Measurements from ENCODE around the gene IQSEC3.
"Not testable (repeated sequence)": the region's sequence is repeated elsewhere in the genome, so short reads cannot be mapped to it uniquely, and the experiment has no call there.

Gene IQSEC3

GRCh38 chr12:115518-115917, 49.0 kb downstream of the IQSEC3 start:
- FAIRE-seq = no peak

GRCh38 chr12:115960-116915, 49.7 kb downstream of the IQSEC3 start:
- FAIRE-seq = no peak

DNA sequence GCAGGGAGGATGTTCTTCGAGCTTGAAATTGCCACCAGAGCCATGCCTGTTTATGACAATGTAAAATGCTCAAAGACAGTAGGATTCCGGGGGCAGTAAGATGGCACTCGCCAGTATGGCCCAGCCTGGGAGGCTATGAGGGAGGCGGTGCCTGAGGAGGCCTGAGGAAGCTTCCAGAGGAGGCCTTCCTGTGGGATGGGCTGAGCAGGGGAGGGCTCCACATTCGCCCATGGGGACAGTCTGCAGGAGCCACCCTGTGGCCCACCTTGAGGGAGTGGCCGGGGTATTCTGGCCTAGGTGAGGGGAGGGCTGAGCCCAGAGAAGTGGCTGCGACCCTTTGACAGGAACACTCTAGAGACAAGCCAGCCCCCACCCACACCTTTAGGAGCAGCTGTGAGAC, 50.7 kb downstream of the IQSEC3 start:
- no peak for FAIRE-seq

- FAIRE-seq = no peak
These were observed 51.3 kb downstream of the IQSEC3 start for GRCh38 chr12:117816-118345.

GRCh38 chr12:118591-118990, 52.0 kb downstream of the IQSEC3 start:
- FAIRE-seq = no peak

DNA sequence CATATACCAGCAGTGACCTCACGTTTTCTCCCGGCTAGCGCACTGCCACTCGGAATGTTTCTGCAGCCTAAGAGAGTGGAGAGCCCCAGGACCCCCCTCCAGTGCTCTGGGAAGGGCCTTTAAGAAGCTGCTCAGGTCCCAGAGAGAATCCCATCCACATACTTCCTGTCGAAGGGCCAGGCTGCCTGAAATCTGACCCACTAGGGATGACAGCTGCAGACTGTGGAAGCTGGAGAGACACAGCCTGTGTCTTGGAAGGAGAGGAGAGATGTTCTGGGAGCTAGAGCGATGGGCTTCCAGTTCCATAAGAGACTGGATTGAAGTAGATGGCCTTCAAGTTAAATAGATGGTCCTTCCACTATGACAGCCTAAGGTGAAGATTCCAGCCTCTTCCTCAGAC, 54.4 kb downstream of the IQSEC3 start:
- no peak for FAIRE-seq

DNA sequence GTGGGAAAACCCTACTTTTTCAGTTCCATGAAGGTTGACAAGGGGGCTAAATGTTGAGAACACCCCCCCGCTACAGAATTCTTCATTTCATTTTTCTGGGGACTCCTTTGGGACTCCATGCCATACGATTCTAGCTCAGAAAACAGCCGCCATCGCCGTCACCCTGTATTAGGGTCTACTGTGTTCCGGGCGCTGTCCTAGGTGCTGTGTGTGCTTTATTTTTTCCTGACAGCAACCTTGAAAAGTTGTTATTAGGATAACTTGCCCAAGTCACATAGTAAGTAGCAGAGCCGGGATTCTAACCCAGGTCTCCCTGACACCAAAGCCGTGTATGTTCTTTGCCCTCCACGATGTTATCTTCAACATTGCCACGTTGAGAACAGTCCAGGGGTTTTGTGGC, 55.1 kb downstream of the IQSEC3 start:
- no peak for FAIRE-seq

GRCh38 chr12:125075-125474, 58.5 kb downstream of the IQSEC3 start:
- no peak for FAIRE-seq

DNA sequence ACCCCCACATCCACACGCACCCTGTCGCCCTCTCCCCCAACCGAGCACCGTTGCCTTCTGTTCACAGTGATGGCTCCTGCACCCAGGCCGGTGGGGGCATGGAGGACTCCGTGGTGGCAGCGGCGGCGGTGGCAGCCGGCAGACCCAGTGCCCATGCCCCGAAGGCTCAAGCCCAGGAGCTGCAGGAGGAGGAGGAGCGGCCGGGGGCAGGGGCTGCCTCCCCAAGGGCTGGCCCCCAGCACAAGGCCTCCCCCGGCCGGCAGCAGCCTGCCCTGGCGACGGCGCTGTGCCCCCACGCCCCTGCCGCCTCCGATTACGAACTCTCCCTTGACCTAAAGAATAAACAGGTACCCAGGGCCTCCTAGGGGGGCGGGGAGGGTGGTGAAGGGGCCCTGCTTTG, 59.0 kb downstream of the IQSEC3 start:
- FAIRE-seq = no peak

GRCh38 chr12:128079-128478, 61.5 kb downstream of the IQSEC3 start:
- FAIRE-seq = no peak

- FAIRE-seq = no peak
These were observed 62.4 kb downstream of the IQSEC3 start for GRCh38 chr12:129001-129400.

GRCh38 chr12:130519-130918, 64.0 kb downstream of the IQSEC3 start:
- FAIRE-seq = no peak

DNA sequence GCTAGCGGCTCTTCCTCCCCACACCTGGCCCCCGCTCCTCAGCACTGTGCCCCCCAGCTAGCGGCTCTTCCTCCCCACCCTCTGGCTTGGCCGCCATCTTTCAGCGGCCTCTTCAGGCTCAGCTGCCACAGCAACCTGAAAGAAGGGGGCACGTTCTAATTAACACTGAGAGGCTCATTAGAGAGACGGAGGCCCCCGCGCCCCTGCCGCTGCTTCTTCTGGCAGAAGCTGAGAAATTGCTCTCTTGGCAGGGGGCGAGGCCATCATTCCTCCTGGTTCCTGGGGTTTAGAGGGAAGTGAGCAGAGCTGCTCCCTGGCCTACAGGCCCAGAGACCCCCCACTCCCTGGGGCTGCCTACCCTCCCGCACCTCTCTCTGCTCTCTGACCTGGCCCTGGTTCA, 64.4 kb downstream of the IQSEC3 start:
- FAIRE-seq = no peak

GRCh38 chr12:131732-132495, 65.3 kb downstream of the IQSEC3 start:
- no peak for FAIRE-seq

GRCh38 chr12:133616-134232, 67.2 kb downstream of the IQSEC3 start:
- not testable (repeated sequence) for FAIRE-seq

- FAIRE-seq = no peak
These were observed 68.6 kb downstream of the IQSEC3 start for GRCh38 chr12:135138-135537.

DNA sequence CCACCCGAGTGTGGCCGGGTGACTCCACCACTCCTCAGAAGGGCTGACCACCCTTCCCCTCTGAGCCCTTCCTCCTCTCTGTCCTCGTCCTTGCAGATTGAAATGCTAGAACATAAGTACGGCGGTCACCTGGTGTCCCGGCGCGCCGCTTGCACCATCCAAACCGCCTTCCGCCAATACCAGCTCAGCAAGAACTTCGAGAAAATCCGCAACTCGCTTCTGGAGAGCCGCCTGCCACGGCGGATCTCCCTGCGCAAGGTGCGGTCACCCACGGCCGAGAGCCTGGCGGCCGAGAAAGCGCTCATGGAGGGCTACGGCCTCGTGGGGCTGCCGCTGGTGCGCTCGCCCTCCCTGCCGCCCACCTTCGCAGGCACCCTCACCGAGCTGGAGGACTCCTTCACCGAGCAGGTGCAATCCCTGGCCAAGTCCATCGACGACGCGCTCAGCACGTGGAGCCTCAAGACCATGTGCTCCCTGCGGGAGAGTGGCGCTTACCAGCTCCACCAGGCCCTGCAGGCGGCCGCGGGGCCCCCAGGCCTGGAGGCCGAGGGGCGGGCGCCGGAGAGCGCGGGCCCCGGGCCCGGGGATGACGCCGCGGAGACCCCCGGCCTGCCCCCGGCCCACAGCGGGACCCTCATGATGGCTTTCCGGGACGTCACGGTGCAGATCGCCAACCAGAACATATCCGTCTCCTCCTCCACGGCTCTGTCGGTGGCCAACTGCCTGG, 71.8 kb downstream of the IQSEC3 start:
- FAIRE-seq = no peak

DNA sequence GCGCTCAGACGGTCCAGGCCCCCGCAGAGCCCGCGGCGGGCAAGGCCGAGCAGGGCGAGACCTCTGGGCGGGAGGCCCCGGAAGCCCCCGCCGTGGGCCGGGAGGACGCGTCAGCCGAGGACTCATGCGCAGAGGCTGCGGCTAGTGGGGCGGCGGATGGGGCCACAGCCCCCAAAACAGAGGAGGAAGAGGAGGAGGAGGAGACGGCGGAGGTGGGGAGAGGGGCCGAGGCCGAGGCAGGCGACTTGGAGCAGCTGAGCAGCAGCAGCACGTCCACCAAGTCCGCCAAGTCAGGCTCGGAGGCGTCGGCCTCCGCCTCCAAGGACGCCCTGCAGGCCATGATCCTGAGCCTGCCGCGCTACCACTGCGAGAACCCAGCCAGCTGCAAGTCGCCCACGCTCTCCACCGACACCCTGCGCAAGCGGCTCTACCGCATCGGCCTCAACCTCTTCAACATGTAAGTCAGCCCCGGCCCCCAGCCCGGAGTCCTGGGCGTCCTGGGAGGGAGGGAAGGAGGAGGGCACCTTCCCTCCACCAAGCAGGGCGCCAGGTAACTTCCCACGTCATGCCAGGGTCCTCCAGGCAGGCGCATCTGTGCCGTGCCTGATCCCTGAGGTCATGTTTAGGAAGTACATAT, 72.4 kb downstream of the IQSEC3 start:
- no peak for FAIRE-seq

DNA sequence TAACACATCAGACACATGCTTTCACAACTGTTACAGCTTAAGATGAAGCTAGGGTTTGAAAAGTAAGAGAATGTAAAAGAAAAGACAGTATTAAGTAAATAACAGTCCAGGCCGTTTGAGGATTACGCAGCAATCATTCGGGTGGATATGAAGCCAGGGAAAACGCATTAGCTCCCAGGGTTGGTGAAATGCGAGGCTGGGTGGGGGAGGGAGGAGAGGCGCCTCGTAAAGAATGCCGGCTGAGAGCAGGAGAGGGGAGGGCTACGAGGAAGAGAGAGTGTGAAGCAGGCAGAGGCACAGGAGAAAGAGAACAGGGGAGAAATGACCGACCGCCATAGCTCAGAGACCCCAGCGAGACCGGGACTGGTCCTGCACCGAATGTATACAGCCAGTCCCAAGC, 73.0 kb downstream of the IQSEC3 start:
- no peak for FAIRE-seq

GRCh38 chr12:140162-140561, 73.6 kb downstream of the IQSEC3 start:
- no peak for FAIRE-seq

DNA sequence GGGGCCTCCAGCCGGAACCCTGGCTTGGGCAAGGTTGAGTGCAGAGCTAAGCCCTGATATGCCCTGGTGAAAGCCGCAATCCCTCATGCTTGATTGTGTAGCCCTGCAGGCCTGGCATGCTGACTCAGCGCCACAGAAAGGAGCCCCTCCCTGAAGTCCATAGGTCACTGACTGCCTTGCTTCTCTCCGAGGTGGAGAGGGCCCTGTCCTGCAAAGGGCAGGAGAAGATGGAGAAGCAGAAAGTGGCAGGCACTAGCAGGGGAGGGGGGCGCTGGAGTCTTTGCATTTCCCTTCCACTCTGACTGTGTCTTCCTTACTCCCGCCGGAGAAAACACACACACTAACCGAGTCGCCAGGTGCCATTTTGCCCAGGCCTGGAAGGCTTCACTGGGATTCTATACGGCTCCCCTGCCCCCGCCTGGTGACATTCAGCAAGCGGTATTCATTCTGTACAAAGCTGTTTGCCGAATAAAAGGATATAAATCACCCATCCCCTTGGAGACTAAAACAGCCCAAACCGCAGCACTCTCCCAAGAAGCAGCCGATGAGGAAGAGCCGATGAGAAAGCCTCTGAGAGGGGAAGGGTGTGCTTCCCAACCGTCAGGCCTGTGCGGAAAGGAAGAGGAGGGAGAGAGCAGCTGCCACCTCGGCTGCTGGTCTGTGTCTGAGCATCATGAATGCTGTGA, 77.5 kb downstream of the IQSEC3 start:
- FAIRE-seq = no peak
